ENCODE measurements around the gene TAGAP. TPM values are rescaled to one million over a fixed set of nuclear protein-coding genes. Genes with fewer than 3 reads are reported as not detected.

TAGAP gene
- total and polyA plus RNA-seq, 2 donors (not counting 3 experiments of a cell fraction or from before 2014, with no cell fraction given): not detected

DNA sequence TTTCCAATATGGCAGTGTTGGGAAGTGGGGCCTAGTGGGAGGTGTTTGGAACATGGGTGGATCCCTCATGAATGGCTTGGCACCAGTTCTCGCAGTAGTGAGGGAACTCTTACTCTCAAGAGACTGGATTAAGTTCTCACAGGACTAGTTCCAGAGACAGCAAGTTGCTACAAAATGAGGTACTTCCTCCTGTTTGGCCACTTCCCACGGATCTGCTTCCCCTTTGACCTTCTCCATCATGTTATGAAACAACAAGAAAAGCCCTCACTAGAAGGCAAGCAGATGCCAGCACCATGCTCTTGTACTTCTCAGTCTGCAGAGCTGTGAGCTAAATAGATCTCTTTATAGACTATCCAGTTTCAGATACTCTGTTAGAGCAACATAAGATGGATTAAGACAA lies 47.9 kb downstream of the TAGAP start:
- Histone ChIP-seq H3K4me3 (replicated peaks in 1 of 3; ENCODE audit: insufficient read depth in 1 of 3, low read depth in 1 of 3, low read length in 3 of 3) (no peak overlapping the region), H3K9ac (replicated peaks; ENCODE audit: extremely low read depth, insufficient read depth, low read length) (no peak overlapping the region), H4K20me1 (replicated peaks; ENCODE audit: control insufficient read depth, extremely low read depth, insufficient read depth, low read length) (no peaks in the 10 kb centered on the region), H3K27ac (ENCODE audit: insufficient read depth, low read depth, low read length) (no peak overlapping the region), H3K9me1 (replicated peaks; ENCODE audit: control insufficient read depth, extremely low read depth, insufficient read depth, low read length) (no peaks in the 10 kb centered on the region), H2AFZ (ENCODE audit: low read depth, low read length) (no peak overlapping the region), H3K27me3 (ENCODE audit: control insufficient read depth in 2 of 2, insufficient read depth in 2 of 2, low read length in 2 of 2) (no peaks in the 10 kb centered on the region), H3K4me1 (ENCODE audit: control insufficient read depth, extremely low read depth, insufficient read depth, low read length) (peaks cover 14% of the 10 kb centered on the region), H3K9me3 (replicated peaks; ENCODE audit: control insufficient read depth, insufficient read depth, low read length) (no peaks in the 10 kb centered on the region), H3K36me3 (ENCODE audit: control insufficient read depth in 2 of 2, extremely low read depth in 1 of 2, insufficient read depth in 2 of 2, low read length in 2 of 2) (no peaks in the 10 kb centered on the region), H3K79me2 (ENCODE audit: control insufficient read depth, insufficient read depth, low read length) (no peaks in the 10 kb centered on the region), H3K4me2 (ENCODE audit: insufficient read depth, low read length) (no peak overlapping the region)
- CTCF ChIA-PET: interaction anchor here (0.5 to 1.2 kb wide), 2 partner anchors 12 to 124 kb away, joined by 3 to 4 read pairs; no protein-coding TSS in a partner anchor
- DNase-seq (ENCODE audit: low read depth, low spot score) (no peak), FAIRE-seq (no peak)
- intact Hi-C loops (cut with micrococcal nuclease) (no loop called here), dilution Hi-C loops (cut with MboI; ENCODE audit: extremely low pct_ligation_motif_present, low sequenced_read_pairs) (no loop called here)
- TF ChIP-seq JUN (IDR thresholded peaks at IDR 0.05; ENCODE audit: borderline replicate concordance, insufficient read depth, insufficient read length, low read depth): no peak
- no peak for TF ChIP-seq FOS (IDR thresholded peaks at IDR 0.05; ENCODE audit: borderline replicate concordance, insufficient read depth, low read length)
- TF ChIP-seq CTCF (IDR thresholded peaks at IDR 0.05; ENCODE audit: extremely low read depth in 1 of 2, insufficient read depth in 1 of 2, low read depth in 1 of 2, low read length in 2 of 2): no peak
- BruUV-seq (replicated peaks): no TSS peak
- POLR2A ChIA-PET: no interaction called here

DNA sequence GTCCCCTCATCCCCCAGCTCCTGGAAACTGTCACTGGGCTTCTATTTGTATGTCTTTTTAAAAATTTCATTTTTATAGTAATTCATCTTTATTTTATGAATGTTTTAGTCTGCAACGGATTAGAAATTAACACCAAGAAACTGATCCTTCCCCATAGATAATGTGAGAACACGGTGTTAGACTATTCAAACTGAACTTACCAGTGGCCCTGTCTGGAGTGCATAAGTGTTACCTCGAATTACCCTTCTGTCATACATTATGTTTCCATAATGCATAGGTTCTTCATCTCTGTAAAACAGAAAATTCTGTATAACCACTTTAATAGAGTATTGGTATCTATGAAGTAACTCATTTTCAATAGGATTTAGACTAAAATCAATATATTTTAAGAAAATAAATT lies 51.2 kb downstream of the TAGAP start:
- Histone ChIP-seq H3K9me3 (replicated peaks; ENCODE audit: control insufficient read depth, insufficient read depth, low read length) (no peaks in the 10 kb centered on the region), H3K4me2 (ENCODE audit: insufficient read depth, low read length) (no peak overlapping the region), H3K27ac (ENCODE audit: insufficient read depth, low read depth, low read length) (no peak overlapping the region), H2AFZ (ENCODE audit: low read depth, low read length) (no peak overlapping the region), H4K20me1 (replicated peaks; ENCODE audit: control insufficient read depth, extremely low read depth, insufficient read depth, low read length) (no peaks in the 10 kb centered on the region), H3K9ac (replicated peaks; ENCODE audit: extremely low read depth, insufficient read depth, low read length) (no peak overlapping the region), H3K9me1 (replicated peaks; ENCODE audit: control insufficient read depth, extremely low read depth, insufficient read depth, low read length) (no peaks in the 10 kb centered on the region), H3K36me3 (ENCODE audit: control insufficient read depth in 2 of 2, extremely low read depth in 1 of 2, insufficient read depth in 2 of 2, low read length in 2 of 2) (no peaks in the 10 kb centered on the region), H3K79me2 (ENCODE audit: control insufficient read depth, insufficient read depth, low read length) (no peaks in the 10 kb centered on the region), H3K4me1 (ENCODE audit: control insufficient read depth, extremely low read depth, insufficient read depth, low read length) (peaks cover 6% of the 10 kb centered on the region), H3K27me3 (ENCODE audit: control insufficient read depth in 2 of 2, insufficient read depth in 2 of 2, low read length in 2 of 2) (no peaks in the 10 kb centered on the region), H3K4me3 (replicated peaks in 1 of 3; ENCODE audit: insufficient read depth in 1 of 3, low read depth in 1 of 3, low read length in 3 of 3) (no peak overlapping the region)
- no TSS peak for BruUV-seq (replicated peaks)
- TF ChIP-seq MYC (IDR thresholded peaks at IDR 0.05; ENCODE audit: low read depth, low read length): no peak
- TF ChIP-seq POLR2A (IDR thresholded peaks at IDR 0.05; ENCODE audit: low read depth, low read length): no peak
- TF ChIP-seq MAX (IDR thresholded peaks at IDR 0.05; ENCODE audit: insufficient read depth, insufficient read length): no peak
- TF ChIP-seq FOS (IDR thresholded peaks at IDR 0.05; ENCODE audit: borderline replicate concordance, insufficient read depth, low read length): no peak
- TF ChIP-seq EZH2 (IDR thresholded peaks at IDR 0.05; ENCODE audit: borderline replicate concordance, low read depth, low read length, severe bottlenecking): no peak
- TF ChIP-seq POLR2AphosphoS5 (IDR thresholded peaks at IDR 0.05; ENCODE audit: insufficient read depth, low read depth, low read length): no peak
- no peak for TF ChIP-seq JUN (IDR thresholded peaks at IDR 0.05; ENCODE audit: borderline replicate concordance, insufficient read depth, insufficient read length, low read depth)
- intact Hi-C loops (cut with micrococcal nuclease): no loop called here
- FAIRE-seq (no peak), DNase-seq (ENCODE audit: low read depth, low spot score) (no peak)
- ChIA-PET POLR2A (interaction anchor here (0.6 kb wide), 1 partner anchor 161 kb away, joined by 4 read pairs; no protein-coding TSS in a partner anchor), CTCF (interaction anchor here (0.6 to 1.3 kb wide), 5 partner anchors 8 to 158 kb away, joined by 3 to 5 read pairs (median 3); no protein-coding TSS in a partner anchor)
- dilution Hi-C loops (cut with MboI; ENCODE audit: extremely low pct_ligation_motif_present, low sequenced_read_pairs): no loop called here
